Mesendoderm (in vitro differentiated cells): ENCODE data around the gene NFKBIB.
"Not testable (repeated sequence)": the region's sequence is repeated elsewhere in the genome, so short reads cannot be mapped to it uniquely, and the experiment has no call there.

Experiments
- DNase-seq: peaks from one replicate; pipeline ENCODE4 v3.0.0; 2013
- H2AK5ac ChIP-seq: 2 replicates; pipeline ENCODE4 v1.6.1; 2013; ENCODE audit warnings: low read length, inconsistent platforms
- H2BK120ac ChIP-seq: 2 replicates; pipeline ENCODE4 v1.6.1; 2013; ENCODE audit warnings: low read depth, mild to moderate bottlenecking, low read length, moderate library complexity, mixed read lengths
- H2BK15ac ChIP-seq: replicated peaks from 2 replicates; pipeline ENCODE4 v1.6.1; 2013; ENCODE audit warnings: low read depth, mild to moderate bottlenecking, moderate library complexity
- H2BK5ac ChIP-seq: 2 replicates; pipeline ENCODE4 v1.6.1; 2013; ENCODE audit warnings: low read length, inconsistent platforms
- H3K18ac ChIP-seq: 2 replicates; pipeline ENCODE4 v1.6.1; 2013; ENCODE audit warnings: mild to moderate bottlenecking, low read length, mixed read lengths
- H3K23ac ChIP-seq: one replicate; pipeline ENCODE4 v1.6.1; 2013; ENCODE audit warnings: low read length
- H3K27ac ChIP-seq: 2 replicates; pipeline ENCODE4 v1.5.1; 2013; ENCODE audit warnings: low read depth, mild to moderate bottlenecking, inconsistent platforms, low read length, moderate library complexity
- H3K27me3 ChIP-seq: 2 replicates; pipeline ENCODE4 v1.6.1; 2013; ENCODE audit warnings: low read length, control low read depth, mild to moderate bottlenecking, inconsistent platforms; ENCODE audit not compliant: insufficient read depth, poor library complexity
- H3K36me3 ChIP-seq: 2 replicates; pipeline ENCODE4 v1.6.1; 2013; ENCODE audit warnings: low read length, inconsistent platforms; ENCODE audit not compliant: control insufficient read depth, insufficient read depth
- H3K4ac ChIP-seq: one replicate; pipeline ENCODE4 v1.6.1; 2013; ENCODE audit warnings: low read depth, mild to moderate bottlenecking, low read length, moderate library complexity
- H3K4me1 ChIP-seq: 2 replicates; pipeline ENCODE4 v1.6.1; 2013; ENCODE audit warnings: low read depth, low read length, inconsistent platforms; ENCODE audit not compliant: control insufficient read depth
- H3K4me2 ChIP-seq: 2 replicates; pipeline ENCODE4 v1.6.1; 2013; ENCODE audit warnings: low read length
- H3K4me3 ChIP-seq: 2 replicates; pipeline ENCODE4 v1.5.1; 2013; ENCODE audit warnings: mild to moderate bottlenecking, low read length
- H3K56ac ChIP-seq: one replicate; pipeline ENCODE4 v1.6.1; 2013; ENCODE audit warnings: low read length
- H3K79me1 ChIP-seq: 2 replicates; pipeline ENCODE4 v1.6.1; 2013; ENCODE audit warnings: low read length, inconsistent platforms
- H3K79me2 ChIP-seq: 2 replicates; pipeline ENCODE4 v1.6.1; 2013; ENCODE audit warnings: mild to moderate bottlenecking, low read length; ENCODE audit not compliant: control insufficient read depth, insufficient read depth
- H3K9ac ChIP-seq: 2 replicates; pipeline ENCODE4 v1.6.1; 2013; ENCODE audit warnings: low read length, inconsistent platforms
- H4K5ac ChIP-seq: one replicate; pipeline ENCODE4 v1.6.1; 2013; ENCODE audit warnings: low read length
- H4K8ac ChIP-seq: one replicate; pipeline ENCODE4 v1.6.1; 2013; ENCODE audit warnings: low read depth, mild to moderate bottlenecking, control low read depth, low read length, moderate library complexity
- WGBS: extraction: QIAGEN DNeasy Blood & Tissue Kit; methylation state at CpG from one replicate; pipeline ENCODE4 v1.1.7; 2013; ENCODE audit warnings: low lambda C conversion rate, missing lambda C conversion rate; ENCODE audit not compliant: insufficient coverage; ENCODE audit errors: extremely low coverage; 5-methylcytosine and 5-hydroxymethylcytosine counted together

Gene NFKBIB

DNA sequence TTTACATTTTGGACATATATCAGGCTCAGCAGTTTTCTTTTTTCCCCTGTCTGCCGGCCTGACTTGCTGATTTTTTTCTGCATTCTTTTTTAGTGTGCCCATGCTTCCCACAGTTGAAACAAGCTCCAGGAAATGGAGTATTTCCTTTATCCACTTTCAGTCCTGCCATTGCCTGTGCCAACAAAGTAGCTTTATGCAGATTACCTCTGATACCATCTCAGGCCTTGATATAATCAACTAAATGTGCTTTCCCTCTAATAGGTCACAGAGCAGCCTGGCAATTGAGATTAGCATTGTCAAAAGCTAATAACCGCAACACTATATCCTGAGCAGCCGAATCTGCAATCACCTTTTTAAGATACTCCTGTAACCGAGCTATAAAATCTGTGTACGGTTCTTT lies 40.2 kb downstream of the NFKBIB start:
- no peak overlapping the region for H3K4ac ChIP-seq
- H2BK120ac ChIP-seq = no peak overlapping the region
- no peaks in the 10 kb centered on the region for H3K79me1 ChIP-seq
- no peak overlapping the region for H3K9ac ChIP-seq
- no peaks in the 10 kb centered on the region for H3K4me1 ChIP-seq
- no peaks in the 10 kb centered on the region for H3K79me2 ChIP-seq
- H3K18ac ChIP-seq = no peak overlapping the region
- no peaks in the 10 kb centered on the region for H3K27me3 ChIP-seq
- no peak overlapping the region for H2BK5ac ChIP-seq
- H4K5ac ChIP-seq = no peak overlapping the region
- DNase-seq = no peak
- H2BK15ac ChIP-seq = no peak overlapping the region
- H3K56ac ChIP-seq = no peak overlapping the region
- H4K8ac ChIP-seq = no peak overlapping the region
- no peak overlapping the region for H3K4me2 ChIP-seq
- H3K23ac ChIP-seq = no peak overlapping the region
- H2AK5ac ChIP-seq = no peak overlapping the region
- H3K27ac ChIP-seq = no peak overlapping the region
- H3K4me3 ChIP-seq = no peak overlapping the region
- H3K36me3 ChIP-seq = peaks cover 1% of the 10 kb centered on the region
- WGBS = no CpG with 5 or more reads among the region's 5 CpGs

- H3K36me3 ChIP-seq, H2BK15ac ChIP-seq, H3K4me2 ChIP-seq, H3K9ac ChIP-seq, DNase-seq, H2BK5ac ChIP-seq, H3K27ac ChIP-seq, H4K8ac ChIP-seq, H3K4ac ChIP-seq, H4K5ac ChIP-seq, H3K79me1 ChIP-seq, H3K23ac ChIP-seq, H3K79me2 ChIP-seq, H2AK5ac ChIP-seq, H3K4me1 ChIP-seq, H2BK120ac ChIP-seq, H3K4me3 ChIP-seq, H3K56ac ChIP-seq, H3K18ac ChIP-seq, H3K27me3 ChIP-seq: not testable (repeated sequence)
- WGBS = no CpG with 5 or more reads among the region's 5 CpGs
Measured at GRCh38 chr19:38941466-38941865, 41.7 kb downstream of the NFKBIB start.

DNA sequence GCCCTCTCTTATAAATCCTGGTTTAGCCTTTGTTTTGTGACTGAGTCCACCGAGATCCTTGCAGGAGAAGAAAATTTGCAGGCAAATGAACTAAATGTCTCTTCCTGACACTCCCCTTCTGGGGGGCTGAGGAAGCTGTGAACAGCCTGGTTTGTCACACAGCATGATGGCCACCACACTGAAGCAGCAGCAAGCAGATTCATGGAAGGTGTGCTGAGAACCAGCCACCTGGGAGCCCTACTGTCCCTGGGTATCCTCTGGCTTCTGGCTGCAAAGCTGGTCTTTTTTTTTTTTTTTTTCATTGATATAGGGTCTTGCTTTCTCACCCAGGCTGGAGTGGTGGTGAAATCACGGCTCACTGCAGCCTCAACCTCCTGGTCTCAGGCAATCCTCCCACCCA lies 42.2 kb downstream of the NFKBIB start:
- Histone ChIP-seq H3K4me3 (no peak overlapping the region), H3K9ac (no peak overlapping the region), H3K56ac (no peak overlapping the region), H2BK120ac (no peak overlapping the region), H3K79me1 (no peaks in the 10 kb centered on the region), H2BK5ac (no peak overlapping the region), H4K8ac (no peak overlapping the region), H3K4ac (no peak overlapping the region), H3K4me1 (no peaks in the 10 kb centered on the region), H3K23ac (no peak overlapping the region), H3K27me3 (no peaks in the 10 kb centered on the region), H3K79me2 (no peaks in the 10 kb centered on the region), H3K18ac (no peak overlapping the region), H3K27ac (no peak overlapping the region), H2BK15ac (no peak overlapping the region), H3K4me2 (no peak overlapping the region), H2AK5ac (no peak overlapping the region), H4K5ac (no peak overlapping the region), H3K36me3 (peaks cover 1% of the 10 kb centered on the region)
- DNase-seq = no peak
- WGBS = no CpG with 5 or more reads among the region's 2 CpGs

- Histone ChIP-seq H3K27ac (no peak overlapping the region), H3K4me2 (no peak overlapping the region), H2BK5ac (no peak overlapping the region), H4K8ac (no peak overlapping the region), H3K23ac (no peak overlapping the region), H2BK120ac (no peak overlapping the region), H2AK5ac (no peak overlapping the region), H3K27me3 (no peaks in the 10 kb centered on the region), H3K4me1 (no peaks in the 10 kb centered on the region), H3K18ac (no peak overlapping the region), H3K4me3 (no peak overlapping the region), H3K4ac (no peak overlapping the region), H3K79me2 (no peaks in the 10 kb centered on the region), H3K9ac (no peak overlapping the region), H2BK15ac (no peak overlapping the region), H3K79me1 (no peaks in the 10 kb centered on the region), H3K56ac (no peak overlapping the region), H3K36me3 (peaks cover 1% of the 10 kb centered on the region), H4K5ac (no peak overlapping the region)
- WGBS = no CpG with 5 or more reads among the region's 20 CpGs
- no peak for DNase-seq
Measured at GRCh38 chr19:38942471-38943181, 42.9 kb downstream of the NFKBIB start.

GRCh38 chr19:38944981-38945506 lies 45.3 kb downstream of the NFKBIB start:
- H3K4me3 ChIP-seq = no peak overlapping the region
- H3K36me3 ChIP-seq = peaks cover 1% of the 10 kb centered on the region
- H3K4ac ChIP-seq = no peak overlapping the region
- no peak overlapping the region for H4K5ac ChIP-seq
- no peak overlapping the region for H3K4me2 ChIP-seq
- no peak overlapping the region for H3K27ac ChIP-seq
- no peak overlapping the region for H2BK5ac ChIP-seq
- no peak overlapping the region for H4K8ac ChIP-seq
- no peak overlapping the region for H3K56ac ChIP-seq
- H3K9ac ChIP-seq = no peak overlapping the region
- no peak overlapping the region for H3K18ac ChIP-seq
- H3K79me2 ChIP-seq = no peaks in the 10 kb centered on the region
- no peak for DNase-seq
- H2BK15ac ChIP-seq = no peak overlapping the region
- H3K79me1 ChIP-seq = no peaks in the 10 kb centered on the region
- H3K23ac ChIP-seq = no peak overlapping the region
- H2BK120ac ChIP-seq = no peak overlapping the region
- no CpG with 5 or more reads among the region's 12 CpGs for WGBS
- no peaks in the 10 kb centered on the region for H3K4me1 ChIP-seq
- no peaks in the 10 kb centered on the region for H3K27me3 ChIP-seq
- no peak overlapping the region for H2AK5ac ChIP-seq
